GM12875 (cell line): Measurements from ENCODE around the gene COL5A1.

Experiments
- H3K4me3 ChIP-seq: one replicate; pipeline ENCODE4 v1.5.1; 2011; ENCODE audit warnings: low read depth, low read length, control low read depth
- CTCF ChIP-seq: IDR thresholded peaks from 2 replicates; pipeline ENCODE4 v1.5.1; 2011; ENCODE audit warnings: low read depth, mild to moderate bottlenecking, control low read depth, inconsistent platforms, low read length, moderate library complexity, borderline replicate concordance; ENCODE audit not compliant: insufficient read depth

The COL5A1 gene

GRCh38 chr9:134704498-134704897 is 62.9 kb downstream of the COL5A1 start:
- H3K4me3 ChIP-seq, result no peak overlapping the region
- no peak for TF ChIP-seq CTCF

GRCh38 chr9:134705786-134706185 is 64.2 kb downstream of the COL5A1 start:
- TF ChIP-seq CTCF, result no peak
- H3K4me3 ChIP-seq, result no peak overlapping the region

DNA sequence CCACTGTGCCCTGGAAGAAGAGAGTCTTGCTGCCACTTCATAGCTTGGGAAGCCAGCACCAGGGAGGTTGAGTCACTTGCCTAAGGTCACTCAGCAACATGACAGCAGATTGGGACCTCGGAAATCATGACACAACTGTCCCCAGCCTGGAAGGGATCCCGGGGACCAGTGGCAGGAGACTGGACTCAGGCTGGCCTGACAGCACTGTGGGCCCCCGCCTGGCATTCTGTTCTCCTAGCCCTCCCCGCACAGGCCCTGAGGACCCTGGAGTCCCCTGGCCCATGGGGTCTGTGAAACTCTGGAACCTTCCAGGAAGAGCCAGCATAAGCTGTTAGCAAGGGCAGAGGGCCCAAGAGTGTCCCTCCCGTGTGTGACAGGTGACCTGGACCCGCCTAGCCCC is 64.9 kb downstream of the COL5A1 start:
- H3K4me3 ChIP-seq, result no peak overlapping the region
- TF ChIP-seq CTCF, result no peak

GRCh38 chr9:134707031-134707680 is 65.6 kb downstream of the COL5A1 start:
- no peak for TF ChIP-seq CTCF
- H3K4me3 ChIP-seq, result no peak overlapping the region

- TF ChIP-seq CTCF, result no peak
- H3K4me3 ChIP-seq, result no peak overlapping the region
Observed at GRCh38 chr9:134707731-134708671, 66.4 kb downstream of the COL5A1 start.

DNA sequence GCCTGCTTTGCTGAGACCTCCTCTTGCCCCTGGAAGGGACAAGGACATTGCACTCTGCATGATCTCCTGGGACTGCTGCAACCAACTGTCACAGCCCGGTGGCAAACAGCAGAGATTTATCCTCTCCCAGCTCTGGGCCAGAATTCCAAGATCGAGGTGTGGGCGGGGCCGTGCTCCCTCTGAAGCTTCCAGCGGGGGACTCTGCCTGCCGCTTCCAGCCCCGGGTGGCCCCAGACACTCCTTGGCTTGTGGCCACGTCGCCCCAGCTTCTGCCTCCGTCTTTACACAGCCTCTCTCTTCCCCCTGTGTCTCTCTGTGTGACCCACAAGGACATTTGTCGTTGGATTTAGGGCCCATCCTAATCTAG is 67.1 kb downstream of the COL5A1 start:
- no peak overlapping the region for H3K4me3 ChIP-seq
- no peak for TF ChIP-seq CTCF
